ENCODE results near the gene MBOAT2.

Gene MBOAT2

GRCh38 chr2:9029721-9030120 lies 26.2 kb upstream of the MBOAT2 start:
- no peak overlapping the region for H3K4me3 ChIP-seq (ENCODE audit: low read length, poor library complexity, severe bottlenecking)
- H4K20me1 ChIP-seq (ENCODE audit: insufficient read depth, low read length, poor library complexity, severe bottlenecking): no peaks in the 10 kb centered on the region
- H3K4me1 ChIP-seq (ENCODE audit: insufficient read depth, low read length, poor library complexity, severe bottlenecking): peaks cover 33% of the 10 kb centered on the region
- no peak for TF ChIP-seq EZH2phosphoT487 (IDR thresholded peaks at IDR 0.05; ENCODE audit: borderline replicate concordance)
- TF ChIP-seq CTCF (conservative IDR thresholded peaks at IDR 0.05; ENCODE audit: low read length): no peak
- H2AFZ ChIP-seq (ENCODE audit: low read length): no peak overlapping the region
- H3F3A ChIP-seq (ENCODE audit: low read depth): no peaks in the 10 kb centered on the region
- H3K36me3 ChIP-seq (ENCODE audit: insufficient read depth, low read length): no peaks in the 10 kb centered on the region
- no peaks in the 10 kb centered on the region for H3K79me2 ChIP-seq (ENCODE audit: insufficient read depth, low read length)
- no peak overlapping the region for H3K9ac ChIP-seq (ENCODE audit: low read depth, low read length, poor library complexity, severe bottlenecking)
- H3K9me3 ChIP-seq (ENCODE audit: insufficient read depth, low read depth, low read length): no peaks in the 10 kb centered on the region
- H3K9me2 ChIP-seq (replicated peaks; ENCODE audit: low read depth, low read length): no peaks in the 10 kb centered on the region
- H3K4me2 ChIP-seq (ENCODE audit: low read depth, low read length, poor library complexity, severe bottlenecking): no peak overlapping the region
- no peaks in the 10 kb centered on the region for H3K27me3 ChIP-seq (ENCODE audit: insufficient read depth, low read length, poor library complexity, severe bottlenecking)

- Histone ChIP-seq H3K4me3 (ENCODE audit: low read length, poor library complexity, severe bottlenecking) (no peak overlapping the region), H4K20me1 (ENCODE audit: insufficient read depth, low read length, poor library complexity, severe bottlenecking) (no peaks in the 10 kb centered on the region), H3K9ac (ENCODE audit: low read depth, low read length, poor library complexity, severe bottlenecking) (no peak overlapping the region), H3K4me1 (ENCODE audit: insufficient read depth, low read length, poor library complexity, severe bottlenecking) (peaks cover 20% of the 10 kb centered on the region), H3F3A (ENCODE audit: low read depth) (no peaks in the 10 kb centered on the region), H2AFZ (ENCODE audit: low read length) (no peak overlapping the region), H3K9me2 (replicated peaks; ENCODE audit: low read depth, low read length) (no peaks in the 10 kb centered on the region), H3K79me2 (ENCODE audit: insufficient read depth, low read length) (no peaks in the 10 kb centered on the region), H3K36me3 (ENCODE audit: insufficient read depth, low read length) (no peaks in the 10 kb centered on the region), H3K9me3 (ENCODE audit: insufficient read depth, low read depth, low read length) (no peaks in the 10 kb centered on the region), H3K4me2 (ENCODE audit: low read depth, low read length, poor library complexity, severe bottlenecking) (no peak overlapping the region), H3K27me3 (ENCODE audit: insufficient read depth, low read length, poor library complexity, severe bottlenecking) (no peaks in the 10 kb centered on the region)
- TF ChIP-seq EZH2phosphoT487 (IDR thresholded peaks at IDR 0.05; ENCODE audit: borderline replicate concordance): no peak
- TF ChIP-seq CTCF (conservative IDR thresholded peaks at IDR 0.05; ENCODE audit: low read length): no peak
Measured at GRCh38 chr2:9027884-9028283, 24.4 kb upstream of the MBOAT2 start.

GRCh38 chr2:9025746-9026145 lies 22.3 kb upstream of the MBOAT2 start:
- H3F3A ChIP-seq (ENCODE audit: low read depth): no peaks in the 10 kb centered on the region; the same call in 1 of the 2 replicates
- no peaks in the 10 kb centered on the region for H3K79me2 ChIP-seq (ENCODE audit: insufficient read depth, low read length)
- H3K27me3 ChIP-seq (ENCODE audit: insufficient read depth, low read length, poor library complexity, severe bottlenecking): no peaks in the 10 kb centered on the region
- no peak overlapping the region for H3K4me2 ChIP-seq (ENCODE audit: low read depth, low read length, poor library complexity, severe bottlenecking)
- no peaks in the 10 kb centered on the region for H4K20me1 ChIP-seq (ENCODE audit: insufficient read depth, low read length, poor library complexity, severe bottlenecking)
- H3K4me3 ChIP-seq (ENCODE audit: low read length, poor library complexity, severe bottlenecking): no peak overlapping the region
- TF ChIP-seq CTCF (conservative IDR thresholded peaks at IDR 0.05; ENCODE audit: low read length) (no peak), EZH2phosphoT487 (IDR thresholded peaks at IDR 0.05; ENCODE audit: borderline replicate concordance) (no peak)
- no peaks in the 10 kb centered on the region for H3K9me3 ChIP-seq (ENCODE audit: insufficient read depth, low read depth, low read length)
- no peaks in the 10 kb centered on the region for H3K36me3 ChIP-seq (ENCODE audit: insufficient read depth, low read length)
- H3K9me2 ChIP-seq (replicated peaks; ENCODE audit: low read depth, low read length): no peaks in the 10 kb centered on the region
- H3K9ac ChIP-seq (ENCODE audit: low read depth, low read length, poor library complexity, severe bottlenecking): no peak overlapping the region
- no peak overlapping the region for H2AFZ ChIP-seq (ENCODE audit: low read length)
- H3K4me1 ChIP-seq (ENCODE audit: insufficient read depth, low read length, poor library complexity, severe bottlenecking): peaks cover 8% of the 10 kb centered on the region

All from Loucy (cell line).